Keratinocyte (primary cell): ENCODE results near the gene SPAG16. TPM values are rescaled to one million over a fixed set of nuclear protein-coding genes. Genes with fewer than 3 reads are reported as not detected.
A peak's percentile ranks its signal among the peaks of the same experiment; 100 is the strongest.

Experiments used
- DNase-seq: peaks from one replicate; pipeline ENCODE4 v3.0.0-alpha.2; 2011; ENCODE audit warnings: low read depth, missing footprints, low spot score
- FAIRE-seq: peaks from 2 replicates; lab custom pipeline; 2011; peaks lifted over from hg19 to GRCh38; lab: Jason Lieb, UNC
- H2AFZ ChIP-seq: 2 replicates; pipeline ENCODE4 v1.6.0; 2012; ENCODE audit warnings: low read length, control low read depth, inconsistent platforms; ENCODE audit not compliant: control insufficient read depth
- H3K27ac ChIP-seq: 2 replicates; pipeline ENCODE4 v1.5.1; 2011; ENCODE audit warnings: low read length; ENCODE audit not compliant: control insufficient read depth, insufficient read depth
- H3K27me3 ChIP-seq: 3 replicates; pipeline ENCODE4 v1.6.0; 2011; ENCODE audit warnings: low read length; ENCODE audit not compliant: control insufficient read depth, insufficient read depth; ENCODE audit errors: extremely low read depth
- H3K36me3 ChIP-seq, 2 experiments: 2 replicates in 1 of 2; 3 replicates in 1 of 2; pipeline ENCODE4 v1.5.1; 2011; ENCODE audit warnings: low read length in 2 of 2, mild to moderate bottlenecking in 1 of 2; ENCODE audit not compliant: control insufficient read depth in 2 of 2, insufficient read depth in 2 of 2; ENCODE audit errors: extremely low read depth in 1 of 2
- H3K4me1 ChIP-seq: 3 replicates; pipeline ENCODE4 v1.5.1; 2011; ENCODE audit warnings: low read length; ENCODE audit not compliant: control insufficient read depth, insufficient read depth; ENCODE audit errors: extremely low read depth
- H3K4me2 ChIP-seq: 3 replicates; pipeline ENCODE4 v1.6.0; 2011; ENCODE audit warnings: low read depth, low read length; ENCODE audit not compliant: control insufficient read depth, insufficient read depth; ENCODE audit errors: extremely low read depth
- H3K4me3 ChIP-seq, 3 experiments: fragments of 200-600 bp in 1 of 3; sonication (generic) in 1 of 3; 2 replicates in 2 of 3; 3 replicates in 1 of 3; pipeline ENCODE4 v1.5.1; 2011 to 2016; ENCODE audit warnings: low read length in 3 of 3, mild to moderate bottlenecking in 3 of 3, control low read depth in 2 of 3, inconsistent platforms in 1 of 3, low read depth in 1 of 3, mixed read lengths in 1 of 3, mixed run types in 1 of 3, moderate library complexity in 1 of 3; ENCODE audit not compliant: control insufficient read depth in 2 of 3, insufficient read depth in 2 of 3; ENCODE audit errors: extremely low read depth in 1 of 3
- H3K79me2 ChIP-seq: 2 replicates; pipeline ENCODE4 v1.6.0; 2012; ENCODE audit warnings: low read length; ENCODE audit not compliant: control insufficient read depth, insufficient read depth
- H3K9ac ChIP-seq: 3 replicates; pipeline ENCODE4 v1.6.0; 2011; ENCODE audit warnings: low read length; ENCODE audit not compliant: control insufficient read depth, insufficient read depth; ENCODE audit errors: extremely low read depth
- H3K9me1 ChIP-seq: 3 replicates; pipeline ENCODE4 v1.6.0; 2011; ENCODE audit warnings: low read length; ENCODE audit not compliant: control insufficient read depth, insufficient read depth; ENCODE audit errors: extremely low read depth
- H3K9me3 ChIP-seq: 2 replicates; pipeline ENCODE4 v1.5.1; 2012; ENCODE audit warnings: low read depth, low read length; ENCODE audit not compliant: control insufficient read depth
- H4K20me1 ChIP-seq: 3 replicates; pipeline ENCODE4 v1.6.0; 2011; ENCODE audit warnings: low read length; ENCODE audit not compliant: control insufficient read depth, insufficient read depth; ENCODE audit errors: extremely low read depth
- CTCF ChIP-seq, 3 experiments: IDR thresholded peaks in 1 of 3; conservative IDR thresholded peaks in 1 of 3; optimal IDR thresholded peaks in 1 of 3; 2 replicates in 2 of 3; 3 replicates in 1 of 3; pipeline versions ENCODE3 to v1.5.1; 2011; ENCODE audit warnings: low read length in 3 of 3, mild to moderate bottlenecking in 3 of 3, moderate library complexity in 2 of 3, control low read depth in 1 of 3, inconsistent platforms in 1 of 3; ENCODE audit not compliant: insufficient read depth in 2 of 3; ENCODE audit errors: extremely low read depth in 1 of 3
- EZH2 ChIP-seq: IDR thresholded peaks from one replicate; pipeline ENCODE4 v1.6.1; 2012; ENCODE audit warnings: inconsistent platforms, mild to moderate bottlenecking, low read length, moderate library complexity
- dilution Hi-C: fragments of 300-500 bp; cut with MboI; formaldehyde crosslinking; loops from one replicate; pipeline ENCODE4 v1.7.0; 2020; ENCODE audit warnings: low sequenced_read_pairs; ENCODE audit not compliant: extremely low pct_ligation_motif_present
- polyA plus RNA-seq, 5 experiments: library from polyadenylated mRNA; depleted of rRNA in 3 of 5; stranded (reverse) in 3 of 5; stranded (forward) in 1 of 5; unstranded in 1 of 5; fragments of >200 nt; gene quantifications; 1 replicate in 1 of 5; 2 replicates in 3 of 5; 3 replicates in 1 of 5; pipeline versions ENCODE4 v1.2.1 to v1.2.3, GENCODE V29; 2011 to 2012; ENCODE audit warnings: missing spikeins in 2 of 5, low read depth in 1 of 5, low replicate concordance in 1 of 5

Gene SPAG16
- polyA plus RNA-seq, 1 donor (not counting 4 experiments of a cell fraction or from before 2014, with no cell fraction given), result 19.6 TPM

- Histone ChIP-seq H3K79me2 (no peaks in the 10 kb centered on the region), H2AFZ (peak overlapping the region; percentile 17), H4K20me1 (no peaks in the 10 kb centered on the region), H3K27ac (no peak overlapping the region), H3K9me3 (no peaks in the 10 kb centered on the region), H3K27me3 (no peaks in the 10 kb centered on the region), H3K4me2 (peak overlapping the region; percentile 3), H3K9ac (no peak overlapping the region), H3K4me1 (peaks cover 12% of the 10 kb centered on the region), H3K36me3 (no peaks in the 10 kb centered on the region), H3K4me3 (no peak overlapping the region), H3K9me1 (no peaks in the 10 kb centered on the region)
- no peak for DNase-seq
- TF ChIP-seq EZH2, result no peak
- TF ChIP-seq CTCF (optimal IDR thresholded peaks at IDR 0.05 in 1 of 3, IDR thresholded peaks at IDR 0.05 in 1 of 3, conservative IDR thresholded peaks at IDR 0.05 in 1 of 3; ENCODE audit: extremely low read depth in 1 of 3, insufficient read depth in 2 of 3, low read length in 3 of 3), result no peak
- no peak for FAIRE-seq
- dilution Hi-C loops, result no loop called here
Measured at GRCh38 chr2:213640738-213641425, 356.6 kb downstream of the SPAG16 start.

- no peaks in the 10 kb centered on the region for H3K36me3 ChIP-seq
- H3K4me1 ChIP-seq, result peaks cover 12% of the 10 kb centered on the region
- H3K27me3 ChIP-seq, result no peaks in the 10 kb centered on the region
- H3K4me2 ChIP-seq, result no peak overlapping the region
- FAIRE-seq, result no peak
- dilution Hi-C loops, result no loop called here
- H3K9ac ChIP-seq, result no peak overlapping the region
- no peaks in the 10 kb centered on the region for H3K79me2 ChIP-seq
- no peaks in the 10 kb centered on the region for H4K20me1 ChIP-seq
- no peaks in the 10 kb centered on the region for H3K9me3 ChIP-seq
- no peak overlapping the region for H2AFZ ChIP-seq
- no peak for DNase-seq
- H3K27ac ChIP-seq, result no peak overlapping the region
- TF ChIP-seq CTCF (optimal IDR thresholded peaks at IDR 0.05 in 1 of 3, IDR thresholded peaks at IDR 0.05 in 1 of 3, conservative IDR thresholded peaks at IDR 0.05 in 1 of 3; ENCODE audit: extremely low read depth in 1 of 3, insufficient read depth in 2 of 3, low read length in 3 of 3), result no peak
- no peak for TF ChIP-seq EZH2
- no peaks in the 10 kb centered on the region for H3K9me1 ChIP-seq
- H3K4me3 ChIP-seq, result no peak overlapping the region
Measured at GRCh38 chr2:213644926-213645325, 360.7 kb downstream of the SPAG16 start.
